Stimulated activated CD4-positive, alpha-beta T cell treated with anti-CD3 and anti-CD28 coated beads, TNF-alpha, amount 100 ng/mL, for 1 hour (primary cell): ENCODE results near the gene PPIF.

Source experiments
- DNase-seq, 3 donors: peaks; one replicate each; pipeline ENCODE4 v3.0.0-alpha.2; 2020; ENCODE audit warnings: low read depth in 3 of 3, low spot score in 1 of 3

PPIF gene

DNA sequence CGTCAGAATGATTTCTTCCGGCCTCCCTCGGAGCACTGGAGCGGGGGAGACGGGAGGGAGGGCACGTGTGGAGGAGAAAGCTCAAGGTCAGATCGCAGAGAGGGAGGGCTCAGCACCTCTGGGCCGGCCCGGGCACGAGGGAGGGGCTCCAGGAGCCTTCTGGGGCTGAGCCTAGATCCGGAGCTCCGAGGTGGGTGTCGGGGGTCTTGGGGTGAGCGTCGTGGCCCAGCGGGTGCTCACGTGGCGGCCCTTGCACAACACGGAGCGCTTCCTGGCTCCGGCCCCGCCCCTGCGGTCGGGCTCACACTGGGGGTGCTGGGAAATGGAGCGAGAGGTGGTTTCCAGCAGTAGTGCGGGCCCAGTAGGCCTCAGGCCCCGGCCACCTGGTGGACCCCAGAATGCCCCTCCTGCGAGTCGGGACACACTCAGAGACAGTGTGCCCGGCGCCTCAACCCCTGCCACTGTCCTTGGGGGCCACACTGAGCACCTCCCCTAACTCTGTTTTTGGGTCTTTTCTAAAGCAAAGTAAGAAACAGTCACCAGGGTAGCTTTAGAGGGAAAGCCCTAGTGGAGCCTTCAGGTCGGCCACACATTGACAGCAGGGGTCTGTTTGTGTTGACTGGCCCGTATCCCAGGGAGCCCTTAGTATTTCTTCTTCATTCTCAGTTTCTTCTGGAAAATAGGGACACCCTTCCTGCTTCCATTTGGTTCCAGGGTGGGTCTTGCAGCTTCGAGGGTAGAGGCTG lies 798 bp downstream of the PPIF start:
- peak; percentile 43 to 68 (median 51) for DNase-seq

DNA sequence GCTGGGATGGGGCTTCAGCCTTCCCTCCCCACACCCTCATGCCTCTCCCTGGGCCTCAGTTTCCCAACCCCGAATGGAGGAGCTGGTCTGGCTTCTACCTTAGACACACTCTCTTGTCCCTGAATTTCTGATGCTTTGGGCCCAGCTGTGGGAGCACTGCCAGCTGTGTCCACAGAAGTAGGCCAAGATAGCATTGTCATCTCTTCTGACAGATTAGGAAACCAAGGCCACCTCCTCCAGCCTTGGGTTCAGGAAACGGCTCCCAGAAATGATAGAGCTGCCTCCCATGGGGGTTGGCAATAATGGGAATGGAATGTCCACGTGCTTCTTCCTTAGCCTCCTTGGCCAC lies 1.3 kb downstream of the PPIF start:
- DNase-seq, result no peak

DNA sequence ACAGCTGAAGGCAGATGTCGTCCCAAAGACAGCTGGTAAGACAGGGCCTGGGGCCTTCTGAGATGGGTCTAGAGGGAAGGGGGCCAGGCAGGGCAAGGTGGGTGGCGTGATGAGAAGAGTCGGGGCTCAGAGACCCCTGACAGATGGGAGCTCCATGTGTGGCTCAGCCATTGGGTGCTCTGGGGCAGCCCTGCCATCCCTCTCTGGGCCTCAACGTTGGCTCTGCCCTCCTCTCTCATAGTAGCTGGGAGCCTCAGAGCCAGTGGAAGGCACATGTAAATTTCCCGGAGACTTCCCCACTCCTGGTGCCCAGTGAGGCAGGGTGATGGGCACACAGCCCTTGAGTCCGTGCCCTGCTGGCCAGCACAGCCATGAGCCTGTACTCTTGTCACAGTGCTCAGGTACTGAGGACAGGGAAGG lies 1.8 kb downstream of the PPIF start:
- DNase-seq, result no peak

DNA sequence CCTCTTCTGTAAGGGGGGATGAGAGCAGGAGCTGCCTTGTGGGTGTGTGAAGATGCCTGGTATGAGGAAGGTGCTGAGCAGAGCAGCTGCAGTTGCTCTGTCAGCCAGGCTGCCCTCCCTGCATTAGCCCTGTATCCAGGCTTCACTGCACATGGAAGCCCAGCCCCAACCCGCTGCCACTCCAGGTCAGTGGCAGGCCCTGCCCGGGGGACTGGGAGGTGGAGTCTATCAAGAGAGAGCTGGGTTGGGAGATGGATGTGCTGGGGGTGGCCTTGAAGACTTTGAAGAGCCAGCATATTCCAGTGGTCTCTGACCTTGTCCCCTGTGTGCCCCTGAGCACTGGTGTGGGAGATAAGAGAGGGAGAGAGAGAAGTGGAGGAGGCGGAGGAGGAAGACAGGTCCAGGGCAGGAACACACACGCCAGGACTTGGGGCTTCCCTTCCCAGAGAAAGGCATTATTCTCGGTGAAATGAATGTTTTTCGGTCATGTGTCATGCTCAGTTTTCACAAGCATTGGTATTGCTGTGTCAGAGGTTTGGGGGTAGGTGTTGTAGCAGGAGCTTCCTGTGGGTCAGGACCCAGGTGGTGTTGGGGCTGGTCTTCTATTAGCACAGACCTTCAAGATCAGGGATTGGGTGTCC lies 2.6 kb downstream of the PPIF start:
- DNase-seq, result no peak

DNA sequence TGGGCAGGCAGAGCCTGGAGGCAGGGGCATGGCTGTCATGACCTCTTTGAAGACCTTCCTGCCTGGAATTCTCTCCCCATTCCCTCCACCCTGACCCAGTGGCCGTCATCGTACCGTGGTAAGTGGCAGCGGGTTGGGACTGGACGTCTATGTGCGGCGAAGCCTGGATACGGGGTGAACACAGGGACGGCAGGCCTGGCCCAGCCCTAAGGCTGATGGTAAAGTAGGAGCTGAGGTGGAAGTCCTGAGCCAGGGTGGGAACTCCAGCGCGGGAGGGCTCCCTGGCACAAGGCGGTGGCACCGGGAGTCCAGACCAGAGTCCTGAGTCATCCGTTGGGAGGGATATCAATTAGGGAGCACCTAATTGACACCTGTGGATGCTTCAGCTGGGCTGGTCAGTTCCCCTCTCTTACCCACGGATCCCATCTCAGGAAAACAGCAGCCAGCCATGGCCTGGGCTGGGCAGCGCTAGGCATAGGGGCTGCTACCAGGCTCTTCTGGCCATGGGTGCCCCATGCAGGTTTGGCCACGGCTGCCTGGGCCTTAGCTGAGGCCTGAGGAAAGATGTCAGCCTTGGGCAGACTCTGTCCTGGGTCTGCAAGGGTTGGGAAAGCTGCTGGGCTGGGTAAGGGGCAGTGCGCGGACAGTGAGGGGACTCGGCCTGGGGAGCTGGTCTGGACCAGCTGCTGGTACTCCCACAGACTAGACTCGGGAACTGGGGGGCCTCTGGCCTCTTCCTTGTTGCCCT lies 3.3 kb downstream of the PPIF start:
- no peak for DNase-seq

DNA sequence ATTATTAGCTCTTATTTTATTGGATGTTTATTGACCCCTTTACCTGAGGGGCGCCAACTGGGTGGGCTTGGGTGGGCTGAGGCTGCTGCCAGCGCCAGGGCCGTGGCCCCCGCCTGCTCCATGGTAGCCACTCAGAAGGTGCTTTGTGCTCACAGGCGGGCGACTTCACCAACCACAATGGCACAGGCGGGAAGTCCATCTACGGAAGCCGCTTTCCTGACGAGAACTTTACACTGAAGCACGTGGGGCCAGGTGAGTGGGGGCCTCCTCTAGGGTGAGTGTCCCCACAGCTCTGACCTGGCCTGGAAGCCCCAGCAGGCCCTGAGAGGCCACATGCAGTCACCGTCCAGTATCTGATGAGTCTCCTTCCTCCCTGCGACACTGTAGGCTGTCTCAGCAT lies 4.1 kb downstream of the PPIF start:
- DNase-seq, result no peak

DNA sequence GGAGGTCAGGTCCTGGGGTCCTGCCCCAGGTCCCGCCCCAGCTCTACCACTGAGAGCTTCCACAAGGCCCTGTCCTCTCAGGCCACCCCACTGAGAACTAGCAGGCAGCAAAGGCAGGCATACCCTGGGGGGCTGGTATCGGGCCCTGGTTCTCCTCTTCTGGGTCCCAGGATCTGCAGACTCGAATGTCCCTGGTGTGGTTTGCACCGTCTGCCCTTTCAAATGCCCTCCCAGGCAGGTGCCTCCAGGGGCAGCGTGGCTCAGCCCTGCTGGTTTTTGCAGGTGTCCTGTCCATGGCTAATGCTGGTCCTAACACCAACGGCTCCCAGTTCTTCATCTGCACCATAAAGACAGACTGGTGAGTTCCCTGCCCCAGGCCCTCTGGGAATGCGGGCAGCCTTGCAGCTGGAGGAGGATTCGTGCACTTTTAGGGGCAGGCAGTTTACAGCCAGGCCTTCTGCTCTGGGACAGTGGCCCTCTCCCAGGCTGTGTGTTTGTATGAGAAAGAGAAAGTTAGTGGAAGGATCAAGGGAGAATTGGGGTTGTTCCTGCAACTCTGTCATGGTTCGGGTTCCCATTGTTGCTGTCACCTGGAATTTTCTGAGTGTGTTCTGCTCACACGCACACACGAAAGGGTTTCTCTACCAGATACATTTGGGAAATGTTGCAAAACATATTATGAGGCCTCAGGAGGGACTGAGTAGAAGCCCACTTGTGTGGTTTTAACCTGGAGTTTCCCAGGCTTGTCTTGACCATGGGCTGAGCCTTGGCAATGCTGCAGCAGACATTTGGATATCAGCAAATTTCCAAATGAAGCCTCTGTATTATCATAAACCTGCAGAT lies 5.0 kb downstream of the PPIF start:
- DNase-seq, result no peak

DNA sequence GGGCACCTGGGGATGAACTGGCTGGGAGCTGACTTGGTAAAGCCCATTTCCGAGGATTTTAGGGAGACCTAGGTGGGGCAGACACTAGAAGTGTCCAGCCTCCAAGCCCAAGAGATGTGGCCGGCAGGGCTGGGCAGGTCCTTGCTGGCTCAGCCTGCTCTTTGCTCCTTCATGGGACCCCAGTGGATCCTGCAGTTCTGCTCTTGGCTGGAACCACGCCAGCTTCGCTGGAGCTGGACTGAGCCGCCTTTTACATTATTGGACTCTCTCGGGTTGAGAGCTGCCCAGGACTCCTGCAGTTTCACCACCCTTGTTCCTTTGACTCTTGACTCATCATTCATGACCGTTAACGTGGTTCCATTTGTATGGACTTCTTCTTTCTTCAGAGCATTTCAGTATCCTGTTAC lies 5.7 kb downstream of the PPIF start:
- DNase-seq, result no peak

DNA sequence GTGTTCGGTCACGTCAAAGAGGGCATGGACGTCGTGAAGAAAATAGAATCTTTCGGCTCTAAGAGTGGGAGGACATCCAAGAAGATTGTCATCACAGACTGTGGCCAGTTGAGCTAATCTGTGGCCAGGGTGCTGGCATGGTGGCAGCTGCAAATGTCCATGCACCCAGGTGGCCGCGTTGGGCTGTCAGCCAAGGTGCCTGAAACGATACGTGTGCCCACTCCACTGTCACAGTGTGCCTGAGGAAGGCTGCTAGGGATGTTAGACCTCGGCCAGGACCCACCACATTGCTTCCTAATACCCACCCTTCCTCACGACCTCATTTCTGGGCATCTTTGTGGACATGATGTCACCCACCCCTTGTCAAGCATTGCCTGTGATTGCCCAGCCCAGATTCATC lies 6.5 kb downstream of the PPIF start:
- DNase-seq, result no peak

DNA sequence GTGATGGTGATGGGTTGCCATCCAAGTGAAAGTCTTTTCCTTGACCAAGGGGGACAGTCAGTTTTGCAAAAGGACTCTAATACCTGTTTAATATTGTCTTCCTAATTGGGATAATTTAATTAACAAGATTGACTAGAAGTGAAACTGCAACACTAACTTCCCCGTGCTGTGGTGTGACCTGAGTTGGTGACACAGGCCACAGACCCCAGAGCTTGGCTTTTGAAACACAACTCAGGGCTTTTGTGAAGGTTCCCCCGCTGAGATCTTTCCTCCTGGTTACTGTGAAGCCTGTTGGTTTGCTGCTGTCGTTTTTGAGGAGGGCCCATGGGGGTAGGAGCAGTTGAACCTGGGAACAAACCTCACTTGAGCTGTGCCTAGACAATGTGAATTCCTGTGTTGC lies 6.9 kb downstream of the PPIF start:
- DNase-seq, result no peak

DNA sequence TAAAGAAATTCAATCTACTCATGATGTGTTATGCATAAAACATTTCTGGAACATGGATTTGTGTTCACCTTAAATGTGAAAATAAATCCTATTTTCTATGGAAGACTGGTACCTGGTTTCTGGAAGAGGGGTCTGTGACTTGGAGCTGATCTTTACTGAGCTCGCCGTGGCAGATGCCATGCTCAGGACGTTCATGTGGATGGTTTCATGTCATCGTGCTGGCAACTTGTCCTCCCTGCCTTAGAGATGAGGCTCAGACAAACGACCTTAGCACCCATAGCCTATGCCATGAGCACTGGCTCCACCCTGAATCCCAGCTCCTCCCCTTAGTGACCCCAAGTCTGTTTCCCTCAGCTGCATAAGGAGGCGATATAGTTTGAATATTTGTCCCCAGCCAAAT lies 7.3 kb downstream of the PPIF start:
- DNase-seq, result no peak

DNA sequence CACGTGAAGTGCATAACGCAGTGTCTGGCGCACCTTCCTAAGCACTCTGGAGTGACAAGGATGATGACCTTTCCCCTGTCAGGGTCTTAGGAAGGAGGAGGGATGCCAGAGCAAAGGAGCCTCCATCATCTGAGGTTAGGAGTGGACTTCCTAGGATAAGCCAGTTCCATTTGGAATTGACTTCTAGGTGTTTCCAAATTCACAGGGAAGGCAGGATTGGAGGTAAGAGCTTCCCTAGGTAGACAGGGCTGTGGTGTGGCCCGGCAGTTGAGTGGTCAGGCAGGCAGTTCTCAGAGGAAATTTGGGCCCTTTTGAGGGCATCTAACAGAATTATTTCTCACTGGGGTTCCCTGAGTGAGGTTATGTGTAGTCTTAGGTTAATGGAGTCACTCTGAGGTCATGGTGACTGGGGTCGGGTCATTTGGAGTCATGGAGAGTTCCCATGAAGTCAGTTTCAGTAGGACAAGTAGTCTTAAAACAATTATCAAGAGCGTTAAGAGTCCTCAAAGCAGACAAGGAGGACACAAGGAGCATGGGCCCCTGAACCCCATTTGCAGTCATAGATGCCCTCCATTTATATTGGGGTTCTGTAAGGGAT lies 8.2 kb downstream of the PPIF start:
- no peak for DNase-seq

DNA sequence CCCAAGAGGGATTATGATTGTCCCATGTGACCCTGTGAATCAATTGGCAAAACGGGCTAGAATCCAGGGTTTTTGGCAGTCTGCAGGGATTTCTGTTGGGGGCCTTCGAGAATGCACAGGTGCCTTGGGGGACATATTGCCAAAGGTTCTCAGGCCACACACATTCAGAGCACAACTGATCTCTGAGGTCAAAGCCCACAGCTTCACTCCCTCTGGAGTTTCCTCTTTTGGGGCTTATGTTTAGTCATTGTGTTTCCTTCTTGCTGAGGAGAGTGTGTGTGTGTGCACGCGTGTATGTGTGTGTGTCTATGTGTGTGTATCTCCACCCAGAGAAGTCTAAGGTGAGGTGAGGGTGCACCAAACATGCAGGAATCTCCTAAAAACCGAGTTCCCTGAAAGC lies 8.8 kb downstream of the PPIF start:
- no peak for DNase-seq

DNA sequence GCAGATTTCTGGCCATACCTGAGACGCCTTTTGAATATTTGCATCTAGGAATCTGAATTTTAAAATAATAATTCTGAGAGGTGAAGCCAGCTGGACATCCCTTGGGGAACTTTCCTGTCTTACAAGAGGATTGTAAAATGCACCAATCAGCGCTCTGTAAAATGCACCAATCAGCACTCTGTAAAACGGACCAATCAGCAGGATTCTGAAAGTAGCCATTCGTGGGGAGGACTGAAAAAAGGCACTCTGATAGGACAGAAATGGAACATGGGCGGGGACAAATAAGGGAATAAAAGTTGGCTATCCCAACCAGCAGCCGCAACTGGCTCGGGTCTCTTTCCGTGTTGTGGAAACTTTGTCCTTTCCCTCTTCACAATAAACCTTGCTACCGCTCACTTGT lies 9.9 kb downstream of the PPIF start:
- no peak for DNase-seq

DNA sequence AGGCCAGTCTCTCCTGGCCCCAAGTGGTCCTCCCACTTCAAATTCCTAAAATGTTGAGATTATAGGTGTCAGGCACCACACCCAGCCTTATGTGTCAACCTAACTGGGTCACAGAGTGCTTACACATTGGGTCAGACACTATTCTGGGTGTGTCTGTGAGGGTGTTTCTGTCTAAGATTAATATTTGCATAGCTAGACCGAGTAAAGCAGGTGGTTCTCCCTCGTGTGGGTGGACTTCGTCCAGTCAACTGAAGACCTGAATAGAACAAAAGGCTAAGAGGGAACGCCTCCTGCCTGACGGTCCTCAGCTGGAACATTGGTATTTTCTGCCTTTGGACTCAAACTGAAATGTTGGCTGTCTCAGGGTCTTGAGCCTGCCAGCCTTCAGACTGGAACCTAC lies 11.5 kb downstream of the PPIF start:
- DNase-seq, result no peak

DNA sequence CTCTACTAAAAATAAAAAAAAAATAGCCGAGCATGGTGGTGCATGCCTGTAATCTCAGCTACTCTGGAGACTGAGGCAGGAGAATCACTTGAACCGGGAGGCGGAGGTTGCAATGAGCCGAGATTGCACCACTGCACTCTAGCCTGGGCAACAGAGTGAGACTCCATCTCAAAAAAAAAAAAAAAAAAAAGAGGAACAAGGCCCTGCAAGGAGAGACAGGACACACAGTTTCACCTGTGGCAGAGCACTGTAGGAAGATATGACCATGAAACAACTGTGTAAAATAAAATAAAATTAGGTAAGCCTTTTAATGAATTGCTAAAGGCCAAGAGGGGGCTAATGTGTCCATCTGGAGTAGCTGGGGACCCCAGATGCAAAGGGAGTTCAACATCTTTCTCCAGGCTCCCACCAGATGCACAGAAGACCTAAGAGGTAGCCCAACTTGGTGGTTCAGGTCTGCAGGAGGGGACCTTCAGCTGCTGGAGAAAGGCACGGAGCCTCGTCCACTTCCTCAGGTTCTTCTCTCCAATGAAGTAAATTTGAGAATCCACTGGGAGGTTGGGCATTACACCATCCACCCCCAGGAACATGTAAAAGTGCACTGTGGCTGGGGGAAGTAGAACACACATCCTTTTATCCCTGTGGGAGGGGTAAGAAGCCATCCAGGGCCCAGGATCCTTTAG lies 12.7 kb downstream of the PPIF start:
- no peak for DNase-seq

DNA sequence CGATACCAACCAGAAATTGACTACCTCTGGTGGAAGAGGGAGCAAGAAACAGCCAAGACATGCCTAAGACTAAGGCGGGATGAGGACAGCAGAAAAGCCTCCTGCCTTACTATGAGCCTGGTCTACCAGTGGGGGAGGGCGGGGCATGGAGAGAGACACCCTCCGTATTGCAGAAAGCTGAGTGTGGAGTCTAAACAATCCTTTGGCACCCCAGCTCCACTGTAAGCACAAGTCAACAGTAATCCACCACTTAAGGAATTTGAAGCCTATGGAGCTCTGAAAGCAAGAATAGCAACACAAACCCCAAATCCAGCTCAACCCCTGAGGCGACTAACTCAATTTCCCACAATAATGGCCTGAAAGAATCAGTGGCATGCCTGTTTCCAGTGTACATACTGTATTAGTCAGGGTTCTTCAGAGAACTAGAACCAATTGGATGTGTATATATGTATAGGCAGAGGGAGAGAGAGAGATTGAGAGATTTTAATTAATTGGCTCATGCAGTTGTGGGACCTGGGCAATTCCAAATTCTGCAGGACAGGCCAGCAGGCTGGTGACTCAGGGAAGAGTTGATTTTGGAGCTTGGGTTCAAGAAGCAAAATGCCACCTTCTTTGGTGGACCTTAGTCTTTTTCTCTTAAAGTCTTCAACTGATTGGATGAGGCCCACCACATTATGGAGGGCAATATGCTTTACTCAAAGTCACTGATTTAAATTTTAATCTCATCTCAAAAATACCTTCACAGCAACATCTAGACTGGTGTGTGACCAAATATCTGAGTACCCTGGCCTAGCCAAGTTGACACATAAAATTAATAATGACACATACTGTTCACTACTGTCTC lies 13.5 kb downstream of the PPIF start:
- DNase-seq, result no peak

DNA sequence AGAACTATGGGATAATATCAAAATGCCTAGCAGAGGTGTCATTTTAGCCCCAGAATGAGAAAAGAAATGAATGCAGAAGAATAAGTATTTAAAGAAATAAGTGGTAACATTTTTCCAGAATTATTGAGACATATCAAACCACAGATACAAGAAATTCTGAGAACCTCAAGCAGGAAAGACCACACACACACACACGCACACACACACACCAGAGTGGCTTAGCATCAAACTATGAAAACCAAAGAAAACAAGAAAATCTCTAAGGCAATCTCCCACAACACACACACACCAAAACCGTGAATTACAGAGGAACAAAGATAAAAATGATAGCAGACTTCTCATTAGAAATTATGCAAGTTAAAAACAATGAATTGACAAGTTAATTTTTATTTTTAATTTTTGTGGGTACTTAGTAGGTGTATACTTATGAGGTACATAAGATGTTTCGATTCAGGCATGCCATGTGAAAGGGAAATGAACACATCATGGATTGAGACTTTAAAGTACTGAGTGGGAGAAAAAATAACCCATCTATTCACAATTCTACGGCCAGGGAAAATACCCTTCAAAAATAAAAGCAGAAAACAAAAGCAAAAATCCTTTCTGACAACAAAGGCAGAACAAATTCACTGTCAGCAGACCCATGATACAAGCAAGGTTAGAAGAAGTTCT lies 14.6 kb downstream of the PPIF start:
- DNase-seq, result no peak
